ENCODE results near the gene MYH13.

Gene MYH13

DNA sequence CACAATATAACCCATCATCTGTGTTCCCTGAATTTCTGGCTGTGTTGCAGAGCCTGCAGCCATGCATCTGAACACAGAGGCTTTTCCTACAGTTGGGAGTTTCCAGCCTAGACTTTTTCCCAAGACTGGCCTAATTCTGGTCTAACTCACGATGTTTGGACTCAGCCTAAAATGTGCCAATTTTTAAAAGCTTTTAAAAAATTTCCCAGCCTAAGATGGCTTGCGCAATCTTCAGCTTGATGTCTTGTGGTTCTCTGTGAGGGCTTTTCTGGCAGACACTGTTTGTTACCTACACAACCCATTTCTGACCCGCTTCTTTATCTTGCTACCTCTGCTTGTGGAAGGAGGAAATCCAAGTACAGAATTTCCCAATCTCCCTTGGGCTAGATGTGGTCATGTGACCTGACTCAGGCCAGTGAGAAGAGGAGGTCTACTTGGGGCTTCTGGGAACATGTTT, 101.7 kb downstream of the MYH13 start:
- H3K9ac ChIP-seq (ENCODE audit: low read length): no peak overlapping the region
- no peaks in the 10 kb centered on the region for H3K4me1 ChIP-seq (ENCODE audit: low read length)
- no peaks in the 10 kb centered on the region for H4K20me1 ChIP-seq (ENCODE audit: insufficient read depth, low read length)
- H3K4me2 ChIP-seq (ENCODE audit: low read depth, low read length): no peak overlapping the region
- H2AFZ ChIP-seq (ENCODE audit: low read length): no peak overlapping the region
- no peak for DNase-seq
- H3K79me2 ChIP-seq (ENCODE audit: low read length): no peaks in the 10 kb centered on the region
- H3K9me3 ChIP-seq (replicated peaks; ENCODE audit: insufficient read depth, low read length): no peaks in the 10 kb centered on the region
- H3K9me2 ChIP-seq (replicated peaks; ENCODE audit: insufficient read depth, low read length): no peaks in the 10 kb centered on the region
- H3K4me3 ChIP-seq (ENCODE audit: low read length): no peak overlapping the region
- TF ChIP-seq EZH2 (optimal IDR thresholded peaks at IDR 0.05; ENCODE audit: low read depth, low read length) (no peak), CTCF (IDR thresholded peaks at IDR 0.05; ENCODE audit: low read length) (no peak), EZH2phosphoT487 (IDR thresholded peaks at IDR 0.05; ENCODE audit: low read length) (no peak)
- H3F3A ChIP-seq (ENCODE audit: insufficient read depth, low read length): no peaks in the 10 kb centered on the region
- no peak overlapping the region for H3K27ac ChIP-seq (ENCODE audit: low read length)
- H3K27me3 ChIP-seq (replicated peaks; ENCODE audit: insufficient read depth, low read length): no peaks in the 10 kb centered on the region
- no peaks in the 10 kb centered on the region for H3K36me3 ChIP-seq (replicated peaks; ENCODE audit: insufficient read depth, low read length)

GRCh38 chr17:10270258-10270657, 102.5 kb downstream of the MYH13 start:
- Histone ChIP-seq H3K4me1 (ENCODE audit: low read length) (no peaks in the 10 kb centered on the region), H3K4me2 (ENCODE audit: low read depth, low read length) (no peak overlapping the region), H3F3A (ENCODE audit: insufficient read depth, low read length) (no peaks in the 10 kb centered on the region), H3K9ac (ENCODE audit: low read length) (no peak overlapping the region), H3K36me3 (replicated peaks; ENCODE audit: insufficient read depth, low read length) (no peaks in the 10 kb centered on the region), H4K20me1 (ENCODE audit: insufficient read depth, low read length) (no peaks in the 10 kb centered on the region), H3K9me2 (replicated peaks; ENCODE audit: insufficient read depth, low read length) (no peaks in the 10 kb centered on the region), H3K27ac (ENCODE audit: low read length) (no peak overlapping the region), H3K4me3 (ENCODE audit: low read length) (no peak overlapping the region), H3K9me3 (replicated peaks; ENCODE audit: insufficient read depth, low read length) (no peaks in the 10 kb centered on the region), H3K79me2 (ENCODE audit: low read length) (no peaks in the 10 kb centered on the region), H2AFZ (ENCODE audit: low read length) (no peak overlapping the region), H3K27me3 (replicated peaks; ENCODE audit: insufficient read depth, low read length) (no peaks in the 10 kb centered on the region)
- TF ChIP-seq CTCF (IDR thresholded peaks at IDR 0.05; ENCODE audit: low read length): no peak
- no peak for TF ChIP-seq EZH2phosphoT487 (IDR thresholded peaks at IDR 0.05; ENCODE audit: low read length)
- TF ChIP-seq EZH2 (optimal IDR thresholded peaks at IDR 0.05; ENCODE audit: low read depth, low read length): no peak
- no peak for DNase-seq

GRCh38 chr17:10268005-10268404, 104.8 kb downstream of the MYH13 start:
- Histone ChIP-seq H3K4me1 (ENCODE audit: low read length) (no peaks in the 10 kb centered on the region), H3K9ac (ENCODE audit: low read length) (no peak overlapping the region), H3K36me3 (replicated peaks; ENCODE audit: insufficient read depth, low read length) (no peaks in the 10 kb centered on the region), H3K9me3 (replicated peaks; ENCODE audit: insufficient read depth, low read length) (no peaks in the 10 kb centered on the region), H3K4me2 (ENCODE audit: low read depth, low read length) (no peak overlapping the region), H3K27ac (ENCODE audit: low read length) (no peak overlapping the region), H3K9me2 (replicated peaks; ENCODE audit: insufficient read depth, low read length) (no peaks in the 10 kb centered on the region), H2AFZ (ENCODE audit: low read length) (no peak overlapping the region), H4K20me1 (ENCODE audit: insufficient read depth, low read length) (no peaks in the 10 kb centered on the region), H3K4me3 (ENCODE audit: low read length) (no peak overlapping the region), H3K27me3 (replicated peaks; ENCODE audit: insufficient read depth, low read length) (no peaks in the 10 kb centered on the region), H3F3A (ENCODE audit: insufficient read depth, low read length) (no peaks in the 10 kb centered on the region), H3K79me2 (ENCODE audit: low read length) (no peaks in the 10 kb centered on the region)
- TF ChIP-seq EZH2phosphoT487 (IDR thresholded peaks at IDR 0.05; ENCODE audit: low read length): no peak
- TF ChIP-seq CTCF (IDR thresholded peaks at IDR 0.05; ENCODE audit: low read length): no peak
- TF ChIP-seq EZH2 (optimal IDR thresholded peaks at IDR 0.05; ENCODE audit: low read depth, low read length): no peak
- no peak for DNase-seq
